B cell (primary cell): Measurements from ENCODE around the gene CHCHD4. TPM values are rescaled to one million over a fixed set of nuclear protein-coding genes. Genes with fewer than 3 reads are reported as not detected.

ENCODE experiments used
- ATAC-seq: fragments of 200-7000 bp; cut with Tn5 transposase; one replicate; pipeline ENCODE4 v1.10.0; 2021; ENCODE audit warnings: low read depth, mild to moderate bottlenecking, moderate number of reproducible peaks, moderate library complexity
- CTCF ChIA-PET: fragments of 350-600 bp; sonication (Branson Sonifier 250); formaldehyde crosslinking; loops from one replicate; lab custom pipeline; 2021; ENCODE audit warnings: antibody characterized with exemption, inconsistent platforms; lab: Charles Lee
- POLR2A ChIA-PET: fragments of 350-600 bp; sonication (Branson Sonifier 250); formaldehyde crosslinking; loops from one replicate; lab custom pipeline; 2021; ENCODE audit warnings: antibody characterized with exemption; lab: Charles Lee
- DNase-seq: peaks from one replicate; pipeline ENCODE4 v3.0.0; 2013
- H2AFZ ChIP-seq: 2 replicates; pipeline ENCODE4 v1.6.1; 2012; ENCODE audit warnings: mild to moderate bottlenecking, low read depth, low read length; ENCODE audit not compliant: insufficient read depth, poor library complexity, severe bottlenecking
- H3K27ac ChIP-seq, 2 donors: 1 replicate in 1 of 2; 2 replicates in 1 of 2; pipeline ENCODE4 v1.5.1; 2012 to 2013; ENCODE audit warnings: low read length in 2 of 2, mild to moderate bottlenecking in 2 of 2, moderate library complexity in 1 of 2
- H3K27me3 ChIP-seq, 4 experiments: fragments of 200-600 bp in 1 of 4; sonication (generic) in 1 of 4; replicated peaks in 1 of 4; 1 replicate in 2 of 4; 2 replicates in 2 of 4; pipeline versions ENCODE4 v1.6.1 to v1.7.0; 2013 to 2016; ENCODE audit warnings: low read length in 3 of 4, mild to moderate bottlenecking in 2 of 4, mixed read lengths in 1 of 4, moderate library complexity in 1 of 4; ENCODE audit not compliant: insufficient read depth in 4 of 4, control insufficient read depth in 3 of 4; ENCODE audit errors: control extremely low read depth in 1 of 4
- H3K36me3 ChIP-seq, 2 experiments: replicated peaks in 1 of 2; 1 replicate in 1 of 2; 2 replicates in 1 of 2; pipeline versions ENCODE4 v1.6.1 to v1.7.1; 2013; ENCODE audit warnings: low read length in 1 of 2; ENCODE audit not compliant: insufficient read depth in 2 of 2, control insufficient read depth in 1 of 2; ENCODE audit errors: control extremely low read depth in 1 of 2, extremely low read depth in 1 of 2
- H3K4me1 ChIP-seq, 2 donors: fragments of 200-600 bp in 1 of 2; sonication (generic) in 1 of 2; 1 replicate in 1 of 2; 2 replicates in 1 of 2; pipeline versions ENCODE4 v1.5.1 to v1.6.1; 2013 to 2017; ENCODE audit warnings: low read length in 2 of 2; ENCODE audit not compliant: control insufficient read depth in 2 of 2, insufficient read depth in 2 of 2
- H3K4me2 ChIP-seq: replicated peaks from 2 replicates; pipeline ENCODE3; 2012; ENCODE audit warnings: mild to moderate bottlenecking, low read depth, low read length; ENCODE audit not compliant: poor library complexity, severe bottlenecking
- H3K4me3 ChIP-seq, 5 experiments: fragments of 200-600 bp in 1 of 5; sonication (generic) in 1 of 5; 1 replicate in 3 of 5; 2 replicates in 2 of 5; pipeline versions ENCODE4 v1.5.1 to v1.7.0; 2011 to 2016; ENCODE audit warnings: low read length in 4 of 5, mild to moderate bottlenecking in 4 of 5, low read depth in 2 of 5, control low read depth in 1 of 5, moderate library complexity in 1 of 5; ENCODE audit not compliant: insufficient read depth in 1 of 5; ENCODE audit errors: control extremely low read depth in 1 of 5, extremely low read depth in 1 of 5
- H3K79me2 ChIP-seq: fragments of 200-600 bp; sonication (generic); one replicate; pipeline ENCODE4 v1.6.0; 2016; ENCODE audit warnings: low read length; ENCODE audit not compliant: control insufficient read depth, insufficient read depth
- H3K9ac ChIP-seq: fragments of 200-600 bp; sonication (generic); 2 replicates; pipeline ENCODE4 v1.6.1; 2017; ENCODE audit warnings: mild to moderate bottlenecking, low read length, moderate library complexity
- H3K9me3 ChIP-seq, 3 donors: one replicate each; pipeline versions ENCODE4 v1.6.1 to v1.7.1; 2013; ENCODE audit warnings: low read length in 2 of 3; ENCODE audit not compliant: control insufficient read depth in 2 of 3, insufficient read depth in 1 of 3; ENCODE audit errors: control extremely low read depth in 1 of 3
- H4K20me1 ChIP-seq: 2 replicates; pipeline ENCODE4 v1.6.0; 2012; ENCODE audit warnings: mild to moderate bottlenecking, low read length; ENCODE audit not compliant: insufficient read depth, control insufficient read depth, poor library complexity, severe bottlenecking
- H3K27ac Mint-ChIP-seq: one replicate; pipeline ENCODE4 v1.8.0; 2021; ENCODE audit warnings: mixed read lengths
- H3K27me3 Mint-ChIP-seq: one replicate; pipeline ENCODE4 v1.8.0; 2021; ENCODE audit warnings: mixed read lengths
- H3K4me1 Mint-ChIP-seq: one replicate; pipeline ENCODE4 v1.8.0; 2021; ENCODE audit warnings: mixed read lengths
- H3K4me3 Mint-ChIP-seq: one replicate; pipeline ENCODE4 v1.8.0; 2021; ENCODE audit warnings: mixed read lengths
- H3K9me3 Mint-ChIP-seq: one replicate; pipeline ENCODE4 v1.8.0; 2022; ENCODE audit warnings: mixed read lengths; ENCODE audit not compliant: insufficient read depth
- EZH2 ChIP-seq: IDR thresholded peaks from 2 replicates; pipeline ENCODE4 v1.6.1; 2012; ENCODE audit warnings: borderline replicate concordance, low read depth, mild to moderate bottlenecking, moderate library complexity, low read length; ENCODE audit not compliant: insufficient read depth, poor library complexity, severe bottlenecking
- WGBS: methylation state at CpG from one replicate; pipeline ENCODE4 v1.1.5; 2013; ENCODE audit warnings: missing lambda C conversion rate; ENCODE audit not compliant: insufficient coverage; 5-methylcytosine and 5-hydroxymethylcytosine counted together
- intact Hi-C: fragments of 100-400 bp; cut with micrococcal nuclease; formaldehyde crosslinking; loops from one replicate; pipeline ENCODE4 v1.10.0; 2022
- polyA plus RNA-seq: library from polyadenylated mRNA; depleted of rRNA; stranded (reverse); fragments of >200 nt; gene quantifications from 2 replicates; pipeline ENCODE4 v1.2.3, GENCODE V29; 2012
- total RNA-seq, 2 donors: library from RNA; stranded (reverse); fragments of 120-200 nt in 1 of 2; gene quantifications; 1 replicate in 1 of 2; 2 replicates in 1 of 2; pipeline versions ENCODE4 v1.2.3 to v1.2.4, GENCODE V29; 2013 to 2022
- TF ChIP-seq, protein P1 (sequence below): fragments of 200-600 bp; IDR thresholded peaks from one replicate; pipeline ENCODE4 v1.8.0; 2022; ENCODE audit warnings: antibody characterized with exemption, mild to moderate bottlenecking

Gene CHCHD4
- total and polyA plus RNA-seq, 2 donors (not counting 1 experiment from before 2014, with no cell fraction given): 3.7 to 8.0 TPM

DNA sequence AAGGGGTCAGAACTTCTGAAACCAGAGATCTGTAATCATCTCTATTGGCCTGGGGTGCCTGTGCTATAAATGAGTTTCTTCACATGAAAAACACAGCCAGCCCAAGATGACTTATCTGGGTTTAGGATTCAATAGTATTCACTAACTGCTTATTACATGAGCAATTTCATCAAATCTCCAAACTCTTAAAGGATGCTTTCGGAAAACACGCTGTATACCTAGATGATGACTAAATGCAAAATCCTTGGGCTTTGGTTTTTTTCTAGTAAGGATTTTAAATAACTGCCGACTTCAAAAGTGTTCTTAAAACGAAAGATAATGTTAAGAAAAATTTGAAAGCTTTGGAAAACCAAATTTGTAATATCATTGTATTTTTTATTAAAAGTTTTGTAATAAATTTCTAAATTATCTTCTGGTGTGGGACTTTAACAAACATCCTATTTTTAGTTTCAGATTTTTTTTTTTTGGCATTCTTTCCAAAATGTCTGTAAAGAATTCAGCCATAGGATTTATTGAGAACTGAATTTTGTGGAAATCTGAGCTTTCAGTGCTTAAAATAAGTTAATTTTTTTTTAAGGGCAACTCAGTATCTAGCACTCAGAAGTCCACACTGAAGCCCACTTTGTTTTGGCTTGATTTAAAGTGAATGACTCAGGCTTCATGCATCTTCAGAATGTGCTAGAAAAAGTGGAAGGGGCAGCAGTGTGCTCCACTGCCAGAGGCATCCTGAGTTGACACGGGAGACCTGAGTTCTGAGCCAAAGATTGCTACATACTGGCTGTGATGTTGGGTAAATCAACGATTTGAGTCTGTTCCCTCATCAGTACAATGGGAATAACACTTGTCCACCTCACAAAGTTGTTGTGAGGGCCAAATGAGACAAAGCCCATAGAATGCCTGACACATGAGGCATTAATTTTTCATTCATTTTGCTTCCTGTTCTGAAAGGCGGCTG, 18.9 kb upstream of the CHCHD4 start:
- Histone ChIP-seq H3K36me3 (peaks cover 0 to 70% of the 10 kb centered on the region in 2 experiments), H3K4me3 (no peak overlapping the region), H3K4me1 (peaks cover 18 to 21% of the 10 kb centered on the region in 2 donors), H2AFZ (no peak overlapping the region), H3K9ac (peak overlapping the region; percentile 35), H3K27ac (peak overlapping the region; percentile 81 to 95), H3K9me3 (no peaks in the 10 kb centered on the region), H3K79me2 (no peaks in the 10 kb centered on the region), H4K20me1 (no peaks in the 10 kb centered on the region), H3K4me2 (peak overlapping the region; percentile 44), H3K27me3 (no peaks in the 10 kb centered on the region)
- DNase-seq (no peak), ATAC-seq (no peak)
- intact Hi-C loops: loop anchor here (1.0 kb wide), 2 partner anchors 19 to 35 kb away; partner anchors contain the start of genes CHCHD4, LSM3 and XPC
- Mint-ChIP-seq H3K27me3 (no peaks in the 10 kb centered on the region), H3K9me3 (no peaks in the 10 kb centered on the region), H3K27ac (peak overlapping the region; percentile 96), H3K4me3 (peak overlapping the region; percentile 65), H3K4me1 (peaks cover 17% of the 10 kb centered on the region)
- POLR2A ChIA-PET: no interaction called here
- CTCF ChIA-PET: interaction anchor here (0.9 to 1.7 kb wide), 3 partner anchors 8 to 35 kb away, joined by 3 to 5 read pairs (median 3); partner anchors contain the start of genes CHCHD4, LSM3 and TMEM43
- TF ChIP-seq, protein P1, sequence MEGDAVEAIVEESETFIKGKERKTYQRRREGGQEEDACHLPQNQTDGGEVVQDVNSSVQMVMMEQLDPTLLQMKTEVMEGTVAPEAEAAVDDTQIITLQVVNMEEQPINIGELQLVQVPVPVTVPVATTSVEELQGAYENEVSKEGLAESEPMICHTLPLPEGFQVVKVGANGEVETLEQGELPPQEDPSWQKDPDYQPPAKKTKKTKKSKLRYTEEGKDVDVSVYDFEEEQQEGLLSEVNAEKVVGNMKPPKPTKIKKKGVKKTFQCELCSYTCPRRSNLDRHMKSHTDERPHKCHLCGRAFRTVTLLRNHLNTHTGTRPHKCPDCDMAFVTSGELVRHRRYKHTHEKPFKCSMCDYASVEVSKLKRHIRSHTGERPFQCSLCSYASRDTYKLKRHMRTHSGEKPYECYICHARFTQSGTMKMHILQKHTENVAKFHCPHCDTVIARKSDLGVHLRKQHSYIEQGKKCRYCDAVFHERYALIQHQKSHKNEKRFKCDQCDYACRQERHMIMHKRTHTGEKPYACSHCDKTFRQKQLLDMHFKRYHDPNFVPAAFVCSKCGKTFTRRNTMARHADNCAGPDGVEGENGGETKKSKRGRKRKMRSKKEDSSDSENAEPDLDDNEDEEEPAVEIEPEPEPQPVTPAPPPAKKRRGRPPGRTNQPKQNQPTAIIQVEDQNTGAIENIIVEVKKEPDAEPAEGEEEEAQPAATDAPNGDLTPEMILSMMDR: no peak
- TF ChIP-seq EZH2: no peak
- 64% methylated on average over 4 of the region's 7 CpGs for WGBS
